ENCODE measurements around the gene ATP7B.
A peak's percentile ranks its signal among the peaks of the same experiment; 100 is the strongest.

ATP7B gene

GRCh38 chr13:51928231-51928630 lies 83.0 kb downstream of the ATP7B start:
- TF ChIP-seq TAF1 (IDR thresholded peaks at IDR 0.05; ENCODE audit: low read depth, low read length) (no peak), SPI1 (IDR thresholded peaks at IDR 0.05; ENCODE audit: low read depth, low read length) (no peak), POLR2AphosphoS5 (IDR thresholded peaks at IDR 0.05; ENCODE audit: low read depth, low read length) (no peak), PAX5 (IDR thresholded peaks at IDR 0.05; ENCODE audit: insufficient read depth, low read length, severe bottlenecking) (no peak), POLR2A (IDR thresholded peaks at IDR 0.05; ENCODE audit: low read depth, low read length) (no peak), POU2F2 (IDR thresholded peaks at IDR 0.05; ENCODE audit: low read depth, low read length) (no peak)
- FAIRE-seq (no peak), DNase-seq (ENCODE audit: insufficient read length, low spot score) (no peak)

- TF ChIP-seq TAF1 (IDR thresholded peaks at IDR 0.05; ENCODE audit: low read depth, low read length) (no peak), SPI1 (IDR thresholded peaks at IDR 0.05; ENCODE audit: low read depth, low read length) (no peak), POLR2A (IDR thresholded peaks at IDR 0.05; ENCODE audit: low read depth, low read length) (no peak), POU2F2 (IDR thresholded peaks at IDR 0.05; ENCODE audit: low read depth, low read length) (no peak), PAX5 (IDR thresholded peaks at IDR 0.05; ENCODE audit: insufficient read depth, low read length, severe bottlenecking) (no peak), POLR2AphosphoS5 (IDR thresholded peaks at IDR 0.05; ENCODE audit: low read depth, low read length) (no peak)
- FAIRE-seq (no peak), DNase-seq (ENCODE audit: insufficient read length, low spot score) (no peak)
These were observed 84.1 kb downstream of the ATP7B start for GRCh38 chr13:51927129-51927528.

DNA sequence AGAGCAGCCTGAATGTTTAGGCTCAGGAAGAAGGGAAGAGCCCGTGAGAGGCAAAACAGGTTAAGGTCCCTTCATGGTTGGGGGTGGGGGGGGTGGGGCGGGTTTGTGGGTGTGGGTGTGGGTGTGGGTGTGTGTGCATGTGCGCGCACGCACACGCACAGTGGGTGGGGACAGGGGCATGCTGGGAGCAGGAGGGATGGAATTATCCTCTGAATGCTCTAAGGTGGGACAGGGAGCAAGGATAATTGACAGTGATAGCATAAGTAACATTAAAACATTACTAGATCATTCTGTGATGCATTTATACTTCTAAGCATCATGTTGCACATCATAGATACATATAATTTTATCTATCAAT lies 84.7 kb downstream of the ATP7B start:
- no peak for DNase-seq (ENCODE audit: insufficient read length, low spot score)
- FAIRE-seq: no peak
- TF ChIP-seq POU2F2 (IDR thresholded peaks at IDR 0.05; ENCODE audit: low read depth, low read length) (no peak), POLR2AphosphoS5 (IDR thresholded peaks at IDR 0.05; ENCODE audit: low read depth, low read length) (no peak), PAX5 (IDR thresholded peaks at IDR 0.05; ENCODE audit: insufficient read depth, low read length, severe bottlenecking) (no peak), SPI1 (IDR thresholded peaks at IDR 0.05; ENCODE audit: low read depth, low read length) (no peak), TAF1 (IDR thresholded peaks at IDR 0.05; ENCODE audit: low read depth, low read length) (no peak), POLR2A (IDR thresholded peaks at IDR 0.05; ENCODE audit: low read depth, low read length) (no peak)

GRCh38 chr13:51925865-51926527 lies 85.3 kb downstream of the ATP7B start:
- TF ChIP-seq PAX5 (IDR thresholded peaks at IDR 0.05; ENCODE audit: insufficient read depth, low read length, severe bottlenecking): no peak
- TF ChIP-seq POLR2AphosphoS5 (IDR thresholded peaks at IDR 0.05; ENCODE audit: low read depth, low read length): no peak
- no peak for TF ChIP-seq SPI1 (IDR thresholded peaks at IDR 0.05; ENCODE audit: low read depth, low read length)
- no peak for TF ChIP-seq POU2F2 (IDR thresholded peaks at IDR 0.05; ENCODE audit: low read depth, low read length)
- no peak for TF ChIP-seq TAF1 (IDR thresholded peaks at IDR 0.05; ENCODE audit: low read depth, low read length)
- no peak for TF ChIP-seq POLR2A (IDR thresholded peaks at IDR 0.05; ENCODE audit: low read depth, low read length)
- FAIRE-seq: peak; percentile 59

GRCh38 chr13:51924756-51925544 lies 86.3 kb downstream of the ATP7B start:
- no peak for FAIRE-seq
- no peak for DNase-seq (ENCODE audit: insufficient read length, low spot score)
- TF ChIP-seq PAX5 (IDR thresholded peaks at IDR 0.05; ENCODE audit: insufficient read depth, low read length, severe bottlenecking) (no peak), TAF1 (IDR thresholded peaks at IDR 0.05; ENCODE audit: low read depth, low read length) (no peak), POLR2AphosphoS5 (IDR thresholded peaks at IDR 0.05; ENCODE audit: low read depth, low read length) (no peak), POLR2A (IDR thresholded peaks at IDR 0.05; ENCODE audit: low read depth, low read length) (no peak), SPI1 (IDR thresholded peaks at IDR 0.05; ENCODE audit: low read depth, low read length) (no peak), POU2F2 (IDR thresholded peaks at IDR 0.05; ENCODE audit: low read depth, low read length) (no peak)

More at GRCh38 chr13:51925865-51926527, 85.3 kb downstream of the ATP7B start:
- DNase-seq (ENCODE audit: insufficient read length, low spot score): no peak

DNA sequence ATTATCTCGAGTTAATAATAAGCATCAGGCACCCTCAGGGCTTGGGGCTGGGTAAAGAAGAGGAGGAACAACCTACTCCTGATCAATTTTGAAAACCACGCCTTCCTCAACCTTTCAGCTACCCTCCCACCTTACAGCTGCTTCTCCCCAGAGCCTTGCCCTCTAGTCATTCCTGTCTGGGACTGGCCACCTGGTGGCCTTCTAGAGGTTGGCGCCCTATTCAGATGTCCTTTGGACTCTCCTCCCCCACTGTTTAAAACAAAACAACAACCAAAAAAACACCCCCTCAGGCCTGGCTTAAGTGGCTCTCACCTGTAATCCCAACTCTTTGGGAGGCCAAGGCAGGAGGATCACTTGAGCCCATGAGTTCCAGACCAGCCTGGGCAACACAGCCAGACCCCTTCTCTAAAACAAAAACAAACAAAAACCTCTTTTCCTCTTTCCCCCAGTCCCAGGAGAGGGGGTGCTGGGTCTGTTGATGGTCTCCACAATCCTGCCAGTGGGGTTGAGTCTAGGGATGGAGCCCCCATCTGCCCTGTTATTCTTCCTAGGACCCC lies 87.2 kb downstream of the ATP7B start:
- DNase-seq (ENCODE audit: insufficient read length, low spot score): no peak
- no peak for FAIRE-seq
- TF ChIP-seq POU2F2 (IDR thresholded peaks at IDR 0.05; ENCODE audit: low read depth, low read length): no peak
- no peak for TF ChIP-seq TAF1 (IDR thresholded peaks at IDR 0.05; ENCODE audit: low read depth, low read length)
- no peak for TF ChIP-seq POLR2A (IDR thresholded peaks at IDR 0.05; ENCODE audit: low read depth, low read length)
- no peak for TF ChIP-seq POLR2AphosphoS5 (IDR thresholded peaks at IDR 0.05; ENCODE audit: low read depth, low read length)

DNA sequence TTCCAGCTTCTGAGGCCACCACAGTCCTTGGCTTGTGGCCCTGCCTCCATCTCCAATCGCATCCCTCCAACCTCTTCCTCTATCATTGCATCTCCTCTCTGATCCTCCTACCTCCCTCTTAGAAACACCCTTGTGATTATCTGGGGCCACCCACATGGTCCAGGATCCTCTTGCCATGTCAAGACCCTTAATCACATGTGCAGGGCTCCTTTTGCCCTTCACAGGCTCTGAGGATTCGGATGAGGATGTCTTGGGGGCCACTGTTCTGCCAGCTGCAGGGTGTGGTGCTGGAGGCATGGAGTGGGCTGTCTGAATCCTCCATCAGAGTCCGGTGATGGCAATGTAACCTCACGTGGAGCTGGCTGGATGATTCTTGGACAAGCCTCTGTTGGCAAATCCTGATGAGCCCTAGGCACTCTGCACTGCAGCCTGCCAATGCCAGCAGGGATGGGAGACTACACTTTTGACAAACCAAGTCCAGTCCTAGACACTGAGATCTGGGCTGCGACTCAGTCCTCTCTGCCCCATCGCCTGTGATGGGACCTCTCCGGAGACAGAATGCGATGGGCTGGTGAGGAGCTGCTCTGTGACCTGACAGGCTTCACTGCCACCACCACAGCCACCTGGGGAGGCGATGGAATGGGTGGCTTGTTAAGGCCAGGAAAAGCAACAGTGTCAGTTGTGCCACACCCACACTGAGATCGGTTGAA lies 88.3 kb downstream of the ATP7B start:
- FAIRE-seq (no peak), DNase-seq (ENCODE audit: insufficient read length, low spot score) (no peak)
- TF ChIP-seq SPI1 (IDR thresholded peaks at IDR 0.05; ENCODE audit: low read depth, low read length): no peak
- no peak for TF ChIP-seq POLR2AphosphoS5 (IDR thresholded peaks at IDR 0.05; ENCODE audit: low read depth, low read length)
- no peak for TF ChIP-seq POU2F2 (IDR thresholded peaks at IDR 0.05; ENCODE audit: low read depth, low read length)
- no peak for TF ChIP-seq POLR2A (IDR thresholded peaks at IDR 0.05; ENCODE audit: low read depth, low read length)
- no peak for TF ChIP-seq TAF1 (IDR thresholded peaks at IDR 0.05; ENCODE audit: low read depth, low read length)
- TF ChIP-seq PAX5 (IDR thresholded peaks at IDR 0.05; ENCODE audit: insufficient read depth, low read length, severe bottlenecking): no peak

DNA sequence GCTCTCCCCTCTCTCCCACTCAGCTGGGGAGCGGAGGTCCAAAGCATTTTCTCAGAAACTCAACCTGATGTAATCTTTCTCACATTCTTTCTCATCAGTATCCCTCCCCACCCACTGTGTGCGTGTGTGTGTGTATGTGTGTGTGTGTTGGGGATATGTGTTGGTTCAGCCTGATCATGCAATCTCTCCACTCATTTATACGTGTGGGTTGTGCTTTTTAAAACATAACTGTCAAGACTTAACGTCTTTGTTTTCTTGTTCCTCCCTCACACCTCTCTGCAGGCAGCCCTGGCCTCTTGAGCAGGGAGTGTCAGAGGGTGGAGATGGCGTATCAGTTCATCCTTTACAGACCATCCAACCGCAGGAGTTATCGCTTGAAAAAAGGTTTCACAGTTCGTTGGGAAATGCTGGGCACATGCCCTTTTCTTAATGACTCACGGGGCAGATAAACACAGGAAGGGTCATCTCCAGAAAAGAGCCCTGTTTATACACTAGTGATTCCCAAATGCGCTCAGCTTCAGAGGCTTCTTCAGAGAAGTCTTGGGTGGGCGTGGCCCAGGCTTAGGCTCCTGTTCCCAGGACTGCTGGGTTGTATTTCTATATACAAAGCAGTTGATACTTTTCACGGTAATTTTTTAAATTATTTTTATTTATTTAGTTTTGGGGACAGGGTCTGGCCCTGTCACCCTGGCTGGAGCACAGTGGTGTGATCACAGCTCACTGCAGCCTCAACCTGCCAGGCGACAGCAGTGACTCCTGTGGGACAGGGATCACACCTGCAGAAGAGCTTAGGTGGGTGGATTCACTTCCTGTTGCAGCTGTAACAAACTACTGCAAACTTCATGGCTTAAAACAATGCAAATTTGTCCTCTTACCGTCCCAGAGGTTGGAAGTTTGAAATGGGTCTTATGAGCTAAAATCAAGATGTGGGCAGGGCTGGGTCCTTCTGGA lies 89.2 kb downstream of the ATP7B start:
- no peak for DNase-seq (ENCODE audit: insufficient read length, low spot score)
- no peak for TF ChIP-seq POU2F2 (IDR thresholded peaks at IDR 0.05; ENCODE audit: low read depth, low read length)
- no peak for TF ChIP-seq PAX5 (IDR thresholded peaks at IDR 0.05; ENCODE audit: insufficient read depth, low read length, severe bottlenecking)
- no peak for FAIRE-seq
